Measurements from ENCODE around the gene AMBRA1.

The AMBRA1 gene

DNA sequence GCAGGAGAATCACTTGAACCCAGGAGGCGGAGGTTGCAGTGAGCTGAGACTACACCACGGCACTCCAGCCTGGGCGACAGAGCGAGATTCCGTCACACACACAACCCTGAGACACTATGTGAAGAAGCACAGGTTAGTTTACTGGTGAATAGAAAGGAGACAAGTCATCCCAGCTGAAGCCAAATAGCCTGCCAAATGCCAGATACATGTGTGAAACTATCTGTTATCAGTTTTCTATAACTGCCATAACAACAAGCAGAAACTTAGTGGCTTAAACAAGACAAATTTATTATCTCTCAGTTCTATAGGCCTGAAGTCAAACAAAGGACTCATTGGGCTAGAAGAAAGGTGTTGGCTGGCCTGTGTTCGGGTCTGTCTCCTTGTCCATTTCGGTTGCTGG is 114.2 kb downstream of the AMBRA1 start:
- H3K4me3 ChIP-seq (ENCODE audit: low read depth, low read length), result no peak overlapping the region
- DNase-seq (ENCODE audit: low read depth), result no peak
- TF ChIP-seq, protein P1, sequence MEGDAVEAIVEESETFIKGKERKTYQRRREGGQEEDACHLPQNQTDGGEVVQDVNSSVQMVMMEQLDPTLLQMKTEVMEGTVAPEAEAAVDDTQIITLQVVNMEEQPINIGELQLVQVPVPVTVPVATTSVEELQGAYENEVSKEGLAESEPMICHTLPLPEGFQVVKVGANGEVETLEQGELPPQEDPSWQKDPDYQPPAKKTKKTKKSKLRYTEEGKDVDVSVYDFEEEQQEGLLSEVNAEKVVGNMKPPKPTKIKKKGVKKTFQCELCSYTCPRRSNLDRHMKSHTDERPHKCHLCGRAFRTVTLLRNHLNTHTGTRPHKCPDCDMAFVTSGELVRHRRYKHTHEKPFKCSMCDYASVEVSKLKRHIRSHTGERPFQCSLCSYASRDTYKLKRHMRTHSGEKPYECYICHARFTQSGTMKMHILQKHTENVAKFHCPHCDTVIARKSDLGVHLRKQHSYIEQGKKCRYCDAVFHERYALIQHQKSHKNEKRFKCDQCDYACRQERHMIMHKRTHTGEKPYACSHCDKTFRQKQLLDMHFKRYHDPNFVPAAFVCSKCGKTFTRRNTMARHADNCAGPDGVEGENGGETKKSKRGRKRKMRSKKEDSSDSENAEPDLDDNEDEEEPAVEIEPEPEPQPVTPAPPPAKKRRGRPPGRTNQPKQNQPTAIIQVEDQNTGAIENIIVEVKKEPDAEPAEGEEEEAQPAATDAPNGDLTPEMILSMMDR (IDR thresholded peaks at IDR 0.05; ENCODE audit: low read depth, low read length, missing control alignments), result no peak

DNA sequence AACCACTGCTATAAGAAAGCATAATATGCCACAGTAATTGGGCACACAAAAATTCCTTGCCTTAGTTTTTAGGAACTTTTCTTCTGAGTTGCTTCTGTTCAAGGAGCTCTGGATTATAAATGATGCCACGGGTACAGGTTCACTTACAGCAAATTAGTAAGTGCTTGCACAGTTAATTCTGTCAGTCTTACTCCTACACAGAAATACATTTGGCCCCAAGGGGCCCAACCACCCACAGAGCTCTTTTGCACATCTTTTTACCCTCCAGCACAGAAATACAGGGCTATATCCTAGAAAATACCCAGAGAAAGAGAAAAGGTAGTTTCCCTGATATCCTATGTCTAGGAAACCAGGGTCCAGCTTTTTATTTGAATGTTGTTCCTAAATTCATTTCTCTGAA is 115.6 kb downstream of the AMBRA1 start:
- no peak for DNase-seq (ENCODE audit: low read depth)
- no peak overlapping the region for H3K4me3 ChIP-seq (ENCODE audit: low read depth, low read length)
- TF ChIP-seq, protein P1 (IDR thresholded peaks at IDR 0.05; ENCODE audit: low read depth, low read length, missing control alignments), result no peak

DNA sequence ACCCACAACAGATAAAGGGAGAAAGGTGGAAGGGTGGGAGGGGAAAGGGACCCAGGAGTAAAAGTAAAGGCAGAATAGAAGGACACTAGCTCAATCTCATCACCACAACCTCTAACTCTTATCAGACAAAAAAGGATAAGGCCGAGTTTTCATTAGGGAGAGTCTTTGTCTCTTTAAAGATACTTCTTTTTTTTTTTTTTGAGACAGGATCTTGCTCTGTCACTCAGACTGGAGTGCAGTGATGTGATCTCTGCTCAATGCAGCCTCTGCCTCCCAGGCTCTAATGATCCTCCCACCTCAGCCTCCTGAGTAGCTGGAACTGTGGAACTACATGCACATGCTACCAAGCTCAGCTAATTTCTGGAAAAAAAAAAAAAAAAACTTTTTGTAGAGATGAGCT is 116.7 kb downstream of the AMBRA1 start:
- H3K4me3 ChIP-seq (ENCODE audit: low read depth, low read length), result no peak overlapping the region
- TF ChIP-seq, protein P1 (IDR thresholded peaks at IDR 0.05; ENCODE audit: low read depth, low read length, missing control alignments), result no peak
- no peak for DNase-seq (ENCODE audit: low read depth)

DNA sequence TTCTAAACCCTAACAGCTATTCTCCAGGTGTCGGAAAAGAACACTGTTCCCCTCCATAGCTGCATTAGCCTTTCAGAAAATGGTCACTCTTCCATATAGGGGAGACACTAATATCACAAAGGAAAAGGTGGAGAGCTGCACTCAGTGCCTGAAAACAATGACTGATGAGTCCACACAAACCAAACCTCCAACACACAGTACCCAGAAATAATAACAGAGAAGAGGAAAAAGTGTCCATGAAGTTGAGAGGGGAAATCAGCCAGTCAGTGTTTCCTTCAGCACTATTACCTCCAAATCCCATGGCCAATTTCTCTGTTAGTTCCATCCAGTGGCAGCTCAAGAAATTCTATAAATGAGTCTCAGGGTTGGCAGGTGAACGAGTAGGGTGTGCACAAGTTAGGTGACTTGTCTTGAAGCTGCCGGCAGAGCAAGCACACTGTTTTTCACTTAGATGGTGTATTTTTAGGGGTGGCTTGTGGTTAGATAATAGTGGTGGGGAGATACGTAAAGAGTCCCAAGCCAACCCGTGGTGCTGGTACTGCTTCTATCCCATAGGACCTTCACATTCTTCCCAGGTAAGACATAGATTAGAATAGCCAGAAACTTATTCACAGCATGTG is 117.8 kb downstream of the AMBRA1 start:
- TF ChIP-seq, protein P1 (IDR thresholded peaks at IDR 0.05; ENCODE audit: low read depth, low read length, missing control alignments), result no peak
- DNase-seq (ENCODE audit: low read depth), result no peak
- no peak overlapping the region for H3K4me3 ChIP-seq (ENCODE audit: low read depth, low read length)

DNA sequence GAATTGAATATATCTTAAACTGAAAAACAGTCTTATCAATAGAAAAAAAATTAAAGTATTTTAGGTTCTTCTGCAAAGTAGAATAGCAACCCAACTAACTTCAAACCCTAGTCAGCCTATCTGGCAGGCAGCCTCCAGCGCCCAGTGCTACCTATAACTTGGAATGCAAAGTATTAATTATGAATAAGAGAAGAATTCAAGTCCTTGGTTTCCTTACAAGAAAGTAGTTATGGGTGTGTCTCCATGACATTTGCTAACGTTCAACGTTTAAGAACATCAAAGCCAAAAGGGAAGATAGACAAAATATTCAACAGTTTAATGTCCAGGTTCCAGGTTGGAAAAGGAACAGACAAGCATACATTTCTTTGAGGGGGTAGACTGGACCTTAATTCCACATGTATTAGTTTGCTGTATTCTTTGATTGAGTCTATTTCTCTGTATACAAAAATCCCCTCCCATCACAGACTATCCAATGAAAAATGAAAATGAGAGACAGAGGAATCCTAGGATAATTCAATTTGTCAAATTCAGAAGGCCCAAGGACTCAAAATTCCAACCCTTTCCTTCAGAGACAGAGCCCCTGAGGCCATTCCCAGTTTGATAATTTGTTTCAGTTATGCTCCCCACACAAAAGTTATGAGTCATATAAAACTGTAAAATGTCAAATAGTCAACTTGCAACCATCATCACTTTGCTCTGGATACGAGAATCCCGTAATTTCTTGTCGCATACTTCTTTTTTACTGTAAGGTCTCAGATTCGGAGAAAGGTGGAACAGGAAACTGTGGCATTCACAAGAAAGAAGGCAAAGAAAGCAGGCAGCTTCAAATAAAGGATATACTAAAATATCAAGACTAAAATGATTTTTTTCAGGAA is 118.5 kb downstream of the AMBRA1 start:
- no peak overlapping the region for H3K4me3 ChIP-seq (ENCODE audit: low read depth, low read length)
- TF ChIP-seq, protein P1 (IDR thresholded peaks at IDR 0.05; ENCODE audit: low read depth, low read length, missing control alignments), result no peak
- DNase-seq (ENCODE audit: low read depth), result no peak

DNA sequence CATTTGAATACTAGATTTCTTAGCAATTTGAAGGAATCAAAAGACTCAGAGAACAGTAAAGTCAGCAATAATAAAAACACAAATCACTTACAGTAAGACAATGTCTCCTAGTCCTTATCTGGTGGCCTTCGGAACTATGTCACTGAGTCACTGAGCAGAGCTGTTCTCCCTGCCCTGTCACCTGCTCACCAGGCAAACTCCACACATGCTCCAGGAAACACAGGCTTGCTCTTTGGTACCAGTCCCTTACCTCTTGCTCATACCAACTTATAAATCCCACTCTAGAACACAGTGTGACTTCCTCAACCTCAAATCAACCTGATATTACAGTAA is 121.2 kb downstream of the AMBRA1 start:
- DNase-seq (ENCODE audit: low read depth), result no peak
- TF ChIP-seq, protein P1 (IDR thresholded peaks at IDR 0.05; ENCODE audit: low read depth, low read length, missing control alignments), result no peak
- H3K4me3 ChIP-seq (ENCODE audit: low read depth, low read length), result no peak overlapping the region

All from GM12864 (cell line).